IMR-90 (cell line): Measurements from ENCODE around the gene KLHL20. TPM values are rescaled to one million over a fixed set of nuclear protein-coding genes. Genes with fewer than 3 reads are reported as not detected.

ENCODE experiments used
- ATAC-seq: fragments of 200-7000 bp; cut with Tn5 transposase; 2 replicates; pipeline ENCODE4 v1.9.1; 2020; ENCODE audit warnings: low read depth, mild to moderate bottlenecking, moderate library complexity
- BruUV-seq: library from RNA; stranded (reverse); fragments of 400-500 nt; replicated peaks from 2 replicates; lab custom pipeline; 2021; lab: Mats Ljungman, UMichigan
- CTCF ChIA-PET: fragments of 300-600 bp; formaldehyde crosslinking; extraction: SDS; loops from one replicate; lab custom pipeline; 2021; ENCODE audit warnings: antibody characterized with exemption; lab: Yijun Ruan, JAX
- POLR2A ChIA-PET: fragments of 300-600 bp; sonication (Branson Sonifier 250); formaldehyde crosslinking; loops from one replicate; lab custom pipeline; 2022; ENCODE audit warnings: antibody characterized with exemption; ENCODE audit not compliant: unreplicated experiment; lab: Charles Lee
- DNase-seq: peaks from one replicate; pipeline ENCODE4 v3.0.0; 2013
- H2AFZ ChIP-seq: replicated peaks from 2 replicates; pipeline ENCODE3; 2013; ENCODE audit warnings: low read length, mild to moderate bottlenecking; ENCODE audit not compliant: poor library complexity
- H2AK5ac ChIP-seq: 2 replicates; pipeline ENCODE4 v1.6.1; 2013; ENCODE audit warnings: low read depth, low read length, inconsistent platforms
- H2AK9ac ChIP-seq: replicated peaks from 2 replicates; pipeline ENCODE3; 2013; ENCODE audit warnings: mild to moderate bottlenecking, low read depth, low read length, moderate library complexity; ENCODE audit not compliant: poor library complexity
- H2BK120ac ChIP-seq: 2 replicates; pipeline ENCODE4 v1.6.1; 2013; ENCODE audit warnings: low read depth, low read length, inconsistent platforms
- H2BK15ac ChIP-seq: 3 replicates; pipeline ENCODE4 v1.6.1; 2013; ENCODE audit warnings: low read depth, low read length, inconsistent platforms
- H2BK20ac ChIP-seq: 2 replicates; pipeline ENCODE4 v1.6.1; 2013; ENCODE audit warnings: low read depth, mild to moderate bottlenecking, inconsistent platforms, low read length, moderate library complexity
- H2BK5ac ChIP-seq: 2 replicates; pipeline ENCODE4 v1.6.1; 2013; ENCODE audit warnings: mild to moderate bottlenecking, low read depth, low read length, inconsistent platforms; ENCODE audit not compliant: poor library complexity, severe bottlenecking
- H3K14ac ChIP-seq: replicated peaks from 2 replicates; pipeline ENCODE4 v1.6.1; 2013; ENCODE audit warnings: low read depth, low read length, inconsistent platforms
- H3K18ac ChIP-seq: 2 replicates; pipeline ENCODE4 v1.6.1; 2013; ENCODE audit warnings: low read depth, low read length, control low read depth
- H3K23ac ChIP-seq: 2 replicates; pipeline ENCODE4 v1.6.1; 2013; ENCODE audit warnings: low read depth, low read length, inconsistent platforms
- H3K27ac ChIP-seq: 2 replicates; pipeline ENCODE4 v1.5.1; 2013; ENCODE audit warnings: mild to moderate bottlenecking, control low read depth, low read length; ENCODE audit not compliant: insufficient read depth
- H3K27me3 ChIP-seq: 2 replicates; pipeline ENCODE4 v1.6.1; 2013; ENCODE audit warnings: low read length; ENCODE audit not compliant: control insufficient read depth, insufficient read depth
- H3K36me3 ChIP-seq: 2 replicates; pipeline ENCODE4 v1.6.1; 2013; ENCODE audit warnings: low read length, mixed read lengths; ENCODE audit not compliant: control insufficient read depth, insufficient read depth
- H3K4ac ChIP-seq: 2 replicates; pipeline ENCODE4 v1.6.1; 2013; ENCODE audit warnings: low read depth, low read length, inconsistent platforms
- H3K4me1 ChIP-seq: 2 replicates; pipeline ENCODE4 v1.6.1; 2013; ENCODE audit warnings: low read length, mixed read lengths; ENCODE audit not compliant: control insufficient read depth, insufficient read depth
- H3K4me2 ChIP-seq: 2 replicates; pipeline ENCODE4 v1.6.1; 2013; ENCODE audit warnings: low read depth, mild to moderate bottlenecking, control low read depth, low read length, moderate library complexity
- H3K4me3 ChIP-seq: 2 replicates; pipeline ENCODE4 v1.5.1; 2013; ENCODE audit warnings: low read depth, mild to moderate bottlenecking, control low read depth, low read length, moderate library complexity; ENCODE audit not compliant: insufficient read depth
- H3K56ac ChIP-seq: 2 replicates; pipeline ENCODE4 v1.6.1; 2013; ENCODE audit warnings: low read length, inconsistent platforms; ENCODE audit not compliant: insufficient read depth; ENCODE audit errors: extremely low read depth
- H3K79me1 ChIP-seq, 2 experiments: 2 replicates each; pipeline ENCODE4 v1.6.1; 2013; ENCODE audit warnings: low read length in 2 of 2, inconsistent platforms in 1 of 2, low read depth in 1 of 2
- H3K9ac ChIP-seq: 2 replicates; pipeline ENCODE4 v1.6.1; 2013; ENCODE audit warnings: low read depth, low read length, control low read depth
- H3K9me1 ChIP-seq: 2 replicates; pipeline ENCODE4 v1.6.1; 2013; ENCODE audit warnings: low read length, inconsistent platforms; ENCODE audit not compliant: insufficient read depth
- H3K9me3 ChIP-seq: 2 replicates; pipeline ENCODE4 v1.6.1; 2013; ENCODE audit warnings: low read length; ENCODE audit not compliant: control insufficient read depth, insufficient read depth
- H4K20me1 ChIP-seq: 2 replicates; pipeline ENCODE4 v1.6.1; 2013; ENCODE audit warnings: low read length, inconsistent platforms; ENCODE audit not compliant: insufficient read depth
- H4K5ac ChIP-seq: 2 replicates; pipeline ENCODE4 v1.6.1; 2013; ENCODE audit warnings: mild to moderate bottlenecking, low read depth, low read length, control low read depth
- H4K8ac ChIP-seq, 2 experiments: 2 replicates each; pipeline ENCODE4 v1.6.1; 2013; ENCODE audit warnings: low read depth in 2 of 2, low read length in 2 of 2, control low read depth in 1 of 2, inconsistent platforms in 1 of 2
- H4K91ac ChIP-seq: 2 replicates; pipeline ENCODE4 v1.6.1; 2013; ENCODE audit warnings: low read depth, low read length, inconsistent platforms; ENCODE audit not compliant: insufficient read depth
- BHLHE40 ChIP-seq: fragments of 150-350 bp; IDR thresholded peaks from 2 replicates; pipeline ENCODE4 v1.6.1; 2016; ENCODE audit warnings: mild to moderate bottlenecking, low read depth, low read length
- CEBPB ChIP-seq: IDR thresholded peaks from 2 replicates; pipeline ENCODE4 v1.6.1; 2012; ENCODE audit warnings: low read depth, low read length, improper control_type of control experiment
- CTCF ChIP-seq: conservative IDR thresholded peaks from 2 replicates; pipeline ENCODE4 v1.5.1; 2012; ENCODE audit warnings: mild to moderate bottlenecking, low read depth, low read length, improper control_type of control experiment
- FOS ChIP-seq: fragments of 150-350 bp; IDR thresholded peaks from 2 replicates; pipeline ENCODE4 v1.6.1; 2016; ENCODE audit warnings: low read depth, low read length
- MAFK ChIP-seq: IDR thresholded peaks from 2 replicates; pipeline ENCODE4 v1.6.1; 2012; ENCODE audit warnings: low read depth, low read length, improper control_type of control experiment
- MAZ ChIP-seq: IDR thresholded peaks from 2 replicates; pipeline ENCODE4 v1.6.1; 2012; ENCODE audit warnings: low read depth, mild to moderate bottlenecking, low read length, improper control_type of control experiment, moderate library complexity, borderline replicate concordance
- MXI1 ChIP-seq: IDR thresholded peaks from 2 replicates; pipeline ENCODE4 v1.6.1; 2012; ENCODE audit warnings: low read depth, mild to moderate bottlenecking, low read length, moderate library complexity, borderline replicate concordance
- NFE2L2 ChIP-seq: fragments of 150-350 bp; IDR thresholded peaks from 2 replicates; pipeline ENCODE4 v1.6.1; 2016; ENCODE audit warnings: low read depth, mild to moderate bottlenecking, low read length
- POLR2A ChIP-seq: IDR thresholded peaks from 2 replicates; pipeline ENCODE4 v1.6.1; 2012; ENCODE audit warnings: mild to moderate bottlenecking, low read depth, low read length
- RAD21 ChIP-seq: IDR thresholded peaks from 2 replicates; pipeline ENCODE4 v1.6.1; 2012; ENCODE audit warnings: low read length, improper control_type of control experiment
- RFX5 ChIP-seq: IDR thresholded peaks from 2 replicates; pipeline ENCODE4 v1.8.0; 2012; ENCODE audit warnings: low read depth, mild to moderate bottlenecking, low read length, moderate library complexity
- SMC3 ChIP-seq: fragments of 150-350 bp; IDR thresholded peaks from 2 replicates; pipeline ENCODE4 v1.6.1; 2016; ENCODE audit warnings: low read depth, mild to moderate bottlenecking, antibody characterized with exemption, low read length, moderate library complexity
- USF2 ChIP-seq: fragments of 150-350 bp; IDR thresholded peaks from 2 replicates; pipeline ENCODE4 v1.6.1; 2017; ENCODE audit warnings: mild to moderate bottlenecking, antibody characterized with exemption, low read length, low read depth
- WGBS, 2 experiments: methylation state at CpG; one replicate each; pipeline versions ENCODE4 v1.1.5 to v1.1.7; 2013; ENCODE audit warnings: missing lambda C conversion rate in 2 of 2; ENCODE audit not compliant: insufficient read length in 1 of 2; ENCODE audit errors: extremely low coverage in 2 of 2; 5-methylcytosine and 5-hydroxymethylcytosine counted together
- dilution Hi-C: fragments of 300-500 bp; cut with HindIII; formaldehyde crosslinking; loops from one replicate; pipeline ENCODE4 v1.14.3; 2018; ENCODE audit warnings: low sequenced_read_pairs; ENCODE audit not compliant: unreplicated experiment
- in situ Hi-C: fragments of 300-500 bp; cut with MboI; formaldehyde crosslinking; loops from 3 replicates; pipeline ENCODE4 v1.14.3; 2019; ENCODE audit warnings: low sequenced_read_pairs, inconsistent platforms, mixed read lengths
- intact Hi-C: fragments of 100-400 bp; cut with micrococcal nuclease; formaldehyde crosslinking; loops from 2 replicates; pipeline ENCODE4 v1.10.0; 2022
- polyA plus RNA-seq, 3 experiments: library from polyadenylated mRNA; depleted of rRNA; stranded (reverse); fragments of >200 nt; gene quantifications; 2 replicates each; pipeline ENCODE4 v1.2.3, GENCODE V29; 2012; ENCODE audit warnings: low replicate concordance in 1 of 3
- total RNA-seq: library from RNA; depleted of rRNA; stranded (reverse); fragments of >200 nt; gene quantifications from 2 replicates; pipeline ENCODE4 v1.2.3, GENCODE V29; 2012
- TF ChIP-seq, protein P1 (sequence below): fragments of 150-350 bp; IDR thresholded peaks from 2 replicates; pipeline ENCODE4 v1.6.1; 2016; ENCODE audit warnings: low read depth, mild to moderate bottlenecking, low read length, moderate library complexity, borderline replicate concordance

The KLHL20 gene
- total and polyA plus RNA-seq, 2 of the 4 experiments (the other 2 are of a cell fraction): 13.5 to 23.3 TPM

GRCh38 chr1:173758110-173758509 is 43.3 kb downstream of the KLHL20 start:
- CTCF ChIA-PET: interaction anchor here (0.7 kb wide), 1 partner anchor 328 kb away, joined by 3 read pairs; no protein-coding TSS in a partner anchor
- ATAC-seq: no peak
- 100% methylated on average over 2 of the region's 7 CpGs; no CpG with 5 or more reads in 1 of the 2 experiments for WGBS, 2 experiments
- Histone ChIP-seq H2AK5ac (no peak overlapping the region), H2BK15ac (no peak overlapping the region), H3K36me3 (peaks cover 30% of the 10 kb centered on the region), H2BK120ac (no peak overlapping the region), H2AK9ac (no peak overlapping the region), H2BK5ac (no peak overlapping the region), H3K56ac (no peak overlapping the region), H3K14ac (no peak overlapping the region), H3K9ac (no peak overlapping the region), H3K18ac (no peak overlapping the region), H3K27ac (no peak overlapping the region), H3K4me3 (no peak overlapping the region), H4K5ac (no peak overlapping the region), H3K9me1 (no peaks in the 10 kb centered on the region), H3K23ac (no peak overlapping the region), H4K91ac (no peak overlapping the region), H3K79me1 (no peaks in the 10 kb centered on the region), H4K20me1 (no peaks in the 10 kb centered on the region), H4K8ac (no peak overlapping the region), H3K4me2 (no peak overlapping the region), H2BK20ac (no peak overlapping the region), H3K9me3 (no peaks in the 10 kb centered on the region), H3K27me3 (no peaks in the 10 kb centered on the region), H3K4me1 (no peaks in the 10 kb centered on the region), H3K4ac (no peak overlapping the region), H2AFZ (no peak overlapping the region)
- no TSS peak for BruUV-seq
- intact Hi-C loops: no loop called here
- in situ Hi-C loops: no loop called here
- POLR2A ChIA-PET: no interaction called here
- TF ChIP-seq RFX5: no peak
- no peak for TF ChIP-seq SMC3
- no peak for TF ChIP-seq NFE2L2
- no peak for TF ChIP-seq MXI1
- no peak for TF ChIP-seq MAFK
- no peak for TF ChIP-seq BHLHE40
- TF ChIP-seq MAZ: no peak
- TF ChIP-seq, protein P1, sequence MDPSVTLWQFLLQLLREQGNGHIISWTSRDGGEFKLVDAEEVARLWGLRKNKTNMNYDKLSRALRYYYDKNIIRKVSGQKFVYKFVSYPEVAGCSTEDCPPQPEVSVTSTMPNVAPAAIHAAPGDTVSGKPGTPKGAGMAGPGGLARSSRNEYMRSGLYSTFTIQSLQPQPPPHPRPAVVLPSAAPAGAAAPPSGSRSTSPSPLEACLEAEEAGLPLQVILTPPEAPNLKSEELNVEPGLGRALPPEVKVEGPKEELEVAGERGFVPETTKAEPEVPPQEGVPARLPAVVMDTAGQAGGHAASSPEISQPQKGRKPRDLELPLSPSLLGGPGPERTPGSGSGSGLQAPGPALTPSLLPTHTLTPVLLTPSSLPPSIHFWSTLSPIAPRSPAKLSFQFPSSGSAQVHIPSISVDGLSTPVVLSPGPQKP: no peak
- TF ChIP-seq FOS: no peak
- no peak for TF ChIP-seq USF2
- TF ChIP-seq CTCF: no peak
- TF ChIP-seq CEBPB: no peak
- TF ChIP-seq POLR2A: no peak
- TF ChIP-seq RAD21: no peak
- dilution Hi-C loops: no loop called here
- no peak for DNase-seq
